Thoracic aorta (tissue), 2 donors: Measurements from ENCODE around the gene ALDH9A1. TPM values are rescaled to one million over a fixed set of nuclear protein-coding genes. Genes with fewer than 3 reads are reported as not detected.
A peak's percentile ranks its signal among the peaks of the same experiment; 100 is the strongest.

ENCODE experiments used
- ATAC-seq: fragments of 150-250 bp; one replicate; pipeline ENCODE4 v1.8.0; 2017; ENCODE audit warnings: low read depth; ENCODE audit not compliant: insufficient number of reproducible peaks, low FRiP score
- DNase-seq: peaks from one replicate; pipeline ENCODE4 v3.0.0-alpha.2; 2020; ENCODE audit warnings: low spot score
- H3K27ac ChIP-seq, 2 donors: fragments of 200-600 bp; sonication (generic); 1 replicate in 1 of 2; 2 replicates in 1 of 2; pipeline ENCODE4 v1.5.1; 2016; ENCODE audit warnings: mild to moderate bottlenecking in 2 of 2, moderate library complexity in 2 of 2
- H3K27me3 ChIP-seq: fragments of 200-600 bp; sonication (generic); replicated peaks from 2 replicates; pipeline ENCODE4 v1.6.0; 2016; ENCODE audit warnings: mild to moderate bottlenecking; ENCODE audit not compliant: insufficient read depth
- H3K36me3 ChIP-seq: fragments of 200-600 bp; sonication (generic); one replicate; pipeline ENCODE4 v1.5.1; 2016
- H3K4me1 ChIP-seq, 2 donors: fragments of 200-600 bp; sonication (generic); 1 replicate in 1 of 2; 2 replicates in 1 of 2; pipeline versions ENCODE4 v1.5.1 to v1.6.0; 2016; ENCODE audit warnings: low read depth in 2 of 2, mild to moderate bottlenecking in 1 of 2; ENCODE audit not compliant: control insufficient read depth in 1 of 2
- H3K4me3 ChIP-seq: fragments of 200-600 bp; sonication (generic); 2 replicates; pipeline ENCODE4 v1.5.1; 2016; ENCODE audit warnings: mild to moderate bottlenecking
- H3K9me3 ChIP-seq: fragments of 200-600 bp; sonication (generic); 2 replicates; pipeline ENCODE4 v1.5.1; 2016
- total RNA-seq, 2 donors: library from RNA; depleted of rRNA; stranded (reverse); fragments of >200 nt; gene quantifications; one replicate each; pipeline versions ENCODE4 v1.1.0 to v1.2.3, GENCODE V29; 2016
- TF ChIP-seq, protein P1 (sequence below): fragments of 200-600 bp; sonication (generic); IDR thresholded peaks from one replicate; pipeline ENCODE4 v1.5.1; 2019; ENCODE audit warnings: antibody characterized with exemption

The ALDH9A1 gene
- total RNA-seq, 2 donors from 2014 or later, result 44.4 to 65.0 TPM

DNA sequence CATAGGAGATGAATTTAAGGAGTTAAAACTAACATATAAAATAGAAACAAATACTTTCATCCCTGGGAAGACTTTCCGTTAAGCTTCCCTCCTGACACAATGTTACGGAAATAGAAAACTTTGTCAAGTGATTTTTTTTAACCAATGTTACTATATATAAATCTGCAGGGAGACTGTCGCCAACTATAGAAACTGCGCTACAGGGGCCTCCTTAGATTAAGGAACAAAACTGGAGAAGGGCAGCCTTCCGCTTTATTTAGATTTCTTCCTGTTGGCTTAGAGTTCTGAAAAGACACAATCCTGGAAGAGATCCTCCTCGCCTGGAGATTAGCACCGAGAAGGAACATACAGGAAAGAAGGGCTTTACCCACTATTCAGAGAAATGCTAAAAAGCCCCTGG, 65.9 kb downstream of the ALDH9A1 start:
- H3K36me3 ChIP-seq, result no peaks in the 10 kb centered on the region
- no peaks in the 10 kb centered on the region for H3K9me3 ChIP-seq
- TF ChIP-seq, protein P1, sequence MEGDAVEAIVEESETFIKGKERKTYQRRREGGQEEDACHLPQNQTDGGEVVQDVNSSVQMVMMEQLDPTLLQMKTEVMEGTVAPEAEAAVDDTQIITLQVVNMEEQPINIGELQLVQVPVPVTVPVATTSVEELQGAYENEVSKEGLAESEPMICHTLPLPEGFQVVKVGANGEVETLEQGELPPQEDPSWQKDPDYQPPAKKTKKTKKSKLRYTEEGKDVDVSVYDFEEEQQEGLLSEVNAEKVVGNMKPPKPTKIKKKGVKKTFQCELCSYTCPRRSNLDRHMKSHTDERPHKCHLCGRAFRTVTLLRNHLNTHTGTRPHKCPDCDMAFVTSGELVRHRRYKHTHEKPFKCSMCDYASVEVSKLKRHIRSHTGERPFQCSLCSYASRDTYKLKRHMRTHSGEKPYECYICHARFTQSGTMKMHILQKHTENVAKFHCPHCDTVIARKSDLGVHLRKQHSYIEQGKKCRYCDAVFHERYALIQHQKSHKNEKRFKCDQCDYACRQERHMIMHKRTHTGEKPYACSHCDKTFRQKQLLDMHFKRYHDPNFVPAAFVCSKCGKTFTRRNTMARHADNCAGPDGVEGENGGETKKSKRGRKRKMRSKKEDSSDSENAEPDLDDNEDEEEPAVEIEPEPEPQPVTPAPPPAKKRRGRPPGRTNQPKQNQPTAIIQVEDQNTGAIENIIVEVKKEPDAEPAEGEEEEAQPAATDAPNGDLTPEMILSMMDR, result no peak
- DNase-seq, result no peak
- peaks cover 30 to 47% of the 10 kb centered on the region in 2 donors for H3K4me1 ChIP-seq
- peak overlapping the region; percentile 80 to 89 for H3K27ac ChIP-seq
- peak overlapping the region; percentile 89 for H3K4me3 ChIP-seq
- H3K27me3 ChIP-seq, result no peaks in the 10 kb centered on the region
- ATAC-seq, result no peak

DNA sequence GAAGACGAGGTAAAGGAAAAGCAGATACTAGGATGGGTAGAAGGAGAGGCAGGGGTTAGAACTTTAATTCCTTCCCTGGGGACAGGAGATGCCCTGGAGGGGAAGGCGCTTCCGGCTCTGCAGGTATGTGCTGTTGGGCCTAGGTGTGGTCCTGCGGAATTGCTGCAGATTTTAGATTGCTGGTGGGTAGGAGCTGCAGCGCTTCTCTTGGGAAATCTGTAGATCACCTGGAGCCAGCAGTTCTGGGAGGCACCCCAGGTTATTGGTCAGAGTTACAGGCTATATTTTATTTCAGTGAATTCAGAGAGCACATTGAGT, 66.3 kb downstream of the ALDH9A1 start:
- no peaks in the 10 kb centered on the region for H3K36me3 ChIP-seq
- H3K27me3 ChIP-seq, result no peaks in the 10 kb centered on the region
- DNase-seq (no peak), ATAC-seq (no peak)
- peak overlapping the region; percentile 89 for H3K4me3 ChIP-seq
- H3K27ac ChIP-seq, result peak overlapping the region; percentile 80 to 89
- TF ChIP-seq, protein P1, result no peak
- H3K9me3 ChIP-seq, result no peaks in the 10 kb centered on the region
- H3K4me1 ChIP-seq, result peaks cover 26 to 43% of the 10 kb centered on the region in 2 donors

DNA sequence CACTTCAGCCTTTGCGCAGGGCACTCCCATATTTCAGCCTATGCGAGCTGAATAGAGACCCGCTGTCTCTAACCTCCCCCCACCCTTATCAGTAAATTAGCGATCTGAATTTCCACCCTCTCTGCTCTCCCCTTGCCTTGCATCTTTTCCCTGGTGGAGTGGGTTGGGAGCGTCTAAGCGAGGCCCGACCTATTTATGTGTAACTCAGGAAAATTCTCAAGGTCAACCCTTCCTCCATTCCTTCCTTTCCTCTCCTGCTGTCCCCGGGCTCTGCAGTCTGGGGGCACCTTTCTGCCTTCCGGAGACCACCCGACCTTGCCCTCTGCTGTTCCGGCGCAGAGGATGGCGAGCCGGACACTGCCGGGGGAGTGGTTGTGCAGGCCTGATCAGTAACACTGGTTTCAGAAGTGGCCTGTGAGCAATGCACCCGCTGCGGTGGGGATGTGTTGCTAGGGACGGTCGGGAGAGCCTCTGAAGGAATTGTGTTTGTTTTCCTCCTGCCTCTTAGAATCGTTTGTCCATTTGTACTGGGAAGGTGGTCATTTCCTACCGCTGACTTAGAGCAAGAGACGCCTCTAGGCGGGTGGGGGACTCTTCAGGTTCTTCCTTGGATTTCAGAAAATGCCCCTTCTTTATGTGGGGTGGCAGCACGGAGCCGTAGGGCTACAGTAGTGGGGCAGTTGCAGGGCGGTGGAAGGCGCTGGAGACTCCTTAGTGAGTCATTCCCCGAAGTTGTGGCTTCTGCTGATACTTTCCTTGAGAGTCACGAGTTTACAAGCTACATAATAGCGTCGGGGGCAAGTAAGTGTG, 66.8 kb downstream of the ALDH9A1 start:
- Histone ChIP-seq H3K27ac (peak overlapping the region; percentile 80 to 89), H3K27me3 (no peaks in the 10 kb centered on the region), H3K9me3 (no peaks in the 10 kb centered on the region), H3K4me3 (peak overlapping the region; percentile 89), H3K4me1 (peaks cover 21 to 37% of the 10 kb centered on the region in 2 donors), H3K36me3 (no peaks in the 10 kb centered on the region)
- DNase-seq, result peak; percentile 43
- TF ChIP-seq, protein P1, result peak; percentile 3
- ATAC-seq, result peak; percentile 52

DNA sequence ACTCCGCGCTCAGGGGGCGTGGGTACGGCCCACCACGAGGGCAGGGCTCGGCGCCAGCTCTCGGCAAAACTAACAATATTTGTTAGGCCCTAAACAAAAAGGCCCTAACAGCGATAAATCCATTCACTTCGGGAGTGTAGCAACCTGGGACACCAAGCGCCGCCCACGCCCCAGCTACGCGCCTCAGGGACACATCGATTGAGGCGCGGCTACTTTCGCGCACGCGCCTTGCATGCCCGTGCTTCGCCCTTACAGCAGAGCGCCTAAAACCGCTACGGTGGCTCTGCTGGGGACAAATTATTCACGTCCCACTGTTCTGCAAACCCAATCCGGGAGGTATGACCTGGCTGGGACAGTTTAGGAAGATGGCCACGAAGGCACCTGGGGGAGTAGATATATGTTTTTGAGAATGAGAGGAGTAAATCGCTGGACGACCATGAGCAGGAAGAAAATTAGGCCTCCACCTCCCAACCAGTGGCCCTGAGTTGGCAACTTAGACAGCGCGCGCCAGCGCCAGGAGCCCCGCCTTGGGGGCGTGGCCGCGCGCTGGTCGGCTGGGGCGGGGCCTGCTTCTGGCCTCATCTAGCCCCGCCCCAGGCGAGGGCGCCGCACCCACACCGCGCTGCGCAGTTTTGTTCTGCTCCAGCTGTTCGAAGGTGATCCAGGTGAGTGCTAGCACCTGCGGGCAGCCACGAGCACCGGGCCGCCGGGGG, 67.6 kb downstream of the ALDH9A1 start, which contains the start of gene MGST3:
MGST3 (plus strand) TSS at position 606 of the 713 bp plus-strand sequence. CDS start 18,614 bp downstream, outside the sequence.
- Histone ChIP-seq H3K27ac (peak within 1 kb of the TSS; percentile 80 to 89), H3K27me3 (no peaks in the 10 kb centered on the region), H3K36me3 (no peaks in the 10 kb centered on the region), H3K4me3 (peak within 1 kb of the TSS; percentile 89), H3K9me3 (no peaks in the 10 kb centered on the region), H3K4me1 (peaks cover 16 to 30% of the 10 kb centered on the region in 2 donors)
- TF ChIP-seq, protein P1, result no peak
- peak; percentile 81 for DNase-seq
- peak; percentile 91 for ATAC-seq
